GM12873 (cell line): Measurements from ENCODE around the gene MRPL34.
A peak's percentile ranks its signal among the peaks of the same experiment; 100 is the strongest.

Experiments
- CTCF ChIP-seq: IDR thresholded peaks from 2 replicates; pipeline ENCODE4 v1.5.1; 2012; ENCODE audit warnings: low read depth, mild to moderate bottlenecking, moderate library complexity, low read length, control low read depth; ENCODE audit not compliant: insufficient read depth; ENCODE audit errors: missing control alignments

Gene MRPL34

GRCh38 chr19:17305517-17306284, at the start of gene MRPL34:
Gene MRPL34 (plus strand): TSS chr19:17305872. CDS start chr19:17305893, 21 bp downstream.
- peak; percentile 77 for TF ChIP-seq CTCF

- no peak for TF ChIP-seq CTCF
Measured at GRCh38 chr19:17256130-17256529, 49.5 kb upstream of the MRPL34 start.

GRCh38 chr19:17259118-17259780, 46.4 kb upstream of the MRPL34 start:
- no peak for TF ChIP-seq CTCF

- no peak for TF ChIP-seq CTCF
Measured at GRCh38 chr19:17259934-17260333, 45.7 kb upstream of the MRPL34 start.

- peak; percentile 99 for TF ChIP-seq CTCF
Measured at GRCh38 chr19:17260842-17261325, 44.8 kb upstream of the MRPL34 start.

GRCh38 chr19:17262557-17262956, 43.1 kb upstream of the MRPL34 start:
- TF ChIP-seq CTCF = no peak

GRCh38 chr19:17263712-17264640, 41.7 kb upstream of the MRPL34 start:
- no peak for TF ChIP-seq CTCF
